HFFc6 (cell line): Measurements from ENCODE around the gene DIO2. TPM values are rescaled to one million over a fixed set of nuclear protein-coding genes. Genes with fewer than 3 reads are reported as not detected.

Experiments
- DNase-seq: peaks from one replicate; pipeline ENCODE4 v3.0.0-alpha.2; 2018
- H3K27ac Mint-ChIP-seq: 2 replicates; pipeline ENCODE4 v1.8.0; 2020; ENCODE audit warnings: mild to moderate bottlenecking, mixed read lengths
- H3K27me3 Mint-ChIP-seq: 2 replicates; pipeline ENCODE4 v1.8.0; 2021; ENCODE audit warnings: mild to moderate bottlenecking, moderate library complexity, mixed read lengths; ENCODE audit not compliant: insufficient read depth
- H3K36me3 Mint-ChIP-seq: 2 replicates; pipeline ENCODE4 v1.8.0; 2021; ENCODE audit warnings: low read depth, mixed read lengths
- H3K4me1 Mint-ChIP-seq: 2 replicates; pipeline ENCODE4 v1.8.0; 2020; ENCODE audit warnings: low read depth, mixed read lengths
- H3K4me3 Mint-ChIP-seq: 2 replicates; pipeline ENCODE4 v1.8.0; 2020; ENCODE audit warnings: mild to moderate bottlenecking, moderate library complexity, mixed read lengths
- H3K9me3 Mint-ChIP-seq: 2 replicates; pipeline ENCODE4 v1.8.0; 2020; ENCODE audit warnings: mild to moderate bottlenecking, mixed read lengths
- CTCF ChIP-seq: fragments of 200-600 bp; sonication (generic); IDR thresholded peaks from 2 replicates; pipeline ENCODE4 v1.5.0; 2021; ENCODE audit warnings: antibody characterized with exemption, mild to moderate bottlenecking
- total RNA-seq, 6 experiments: library from RNA; stranded (reverse); fragmentation: NEBNext Ultra II Directional; extraction: Animal tissue kit (Norgen Biotek cat#: 25700); gene quantifications; 2 replicates in 1 of 6; 3 replicates in 5 of 6; pipeline ENCODE4 v1.2.3, GENCODE V29; 2021

Gene DIO2
- total RNA-seq, 6 experiments from 2014 or later, result 64.1 to 106 (median 70.3) TPM

GRCh38 chr14:80231702-80232101 lies 20.4 kb upstream of the DIO2 start:
- Mint-ChIP-seq H3K27me3 (no peaks in the 10 kb centered on the region), H3K4me1 (no peaks in the 10 kb centered on the region), H3K9me3 (peaks cover 17% of the 10 kb centered on the region)

GRCh38 chr14:80223696-80224465 lies 12.6 kb upstream of the DIO2 start:
- Mint-ChIP-seq H3K27ac (no peak overlapping the region), H3K4me1 (peaks cover 6% of the 10 kb centered on the region), H3K9me3 (no peaks in the 10 kb centered on the region; the same call in 1 of the 2 replicates), H3K36me3 (0 out of 2 replicates have a peak, but pooled peaks cover 5% of the 10 kb centered on the region), H3K27me3 (no peaks in the 10 kb centered on the region; the same call in 1 of the 2 replicates), H3K4me3 (no peak overlapping the region)
- no peak for TF ChIP-seq CTCF
- DNase-seq, result no peak

More at GRCh38 chr14:80231702-80232101, 20.4 kb upstream of the DIO2 start:
- no peak overlapping the region for H3K27ac Mint-ChIP-seq
- TF ChIP-seq CTCF, result no peak
- DNase-seq, result no peak
- 0 out of 2 replicates have a peak, but pooled peaks cover 3% of the 10 kb centered on the region for H3K36me3 Mint-ChIP-seq
- H3K4me3 Mint-ChIP-seq, result no peak overlapping the region

- Mint-ChIP-seq H3K36me3 (no peaks in the 10 kb centered on the region), H3K27ac (no peak overlapping the region), H3K9me3 (no peaks in the 10 kb centered on the region), H3K27me3 (no peaks in the 10 kb centered on the region; the same call in 1 of the 2 replicates), H3K4me1 (peaks cover 36% of the 10 kb centered on the region), H3K4me3 (no peak overlapping the region)
- no peak for DNase-seq
- no peak for TF ChIP-seq CTCF
Measured at GRCh38 chr14:80216818-80217217, 5.5 kb upstream of the DIO2 start.

- Mint-ChIP-seq H3K36me3 (no peaks in the 10 kb centered on the region), H3K27me3 (no peaks in the 10 kb centered on the region; the same call in 1 of the 2 replicates), H3K4me1 (peaks cover 41% of the 10 kb centered on the region), H3K4me3 (no peak overlapping the region), H3K27ac (no peak overlapping the region), H3K9me3 (no peaks in the 10 kb centered on the region)
- TF ChIP-seq CTCF, result no peak
- DNase-seq, result no peak
Measured at GRCh38 chr14:80215756-80216581, 4.7 kb upstream of the DIO2 start.

- Mint-ChIP-seq H3K27me3 (no peaks in the 10 kb centered on the region; the same call in 1 of the 2 replicates), H3K27ac (no peak overlapping the region), H3K4me1 (peaks cover 47% of the 10 kb centered on the region), H3K4me3 (no peak overlapping the region), H3K9me3 (no peaks in the 10 kb centered on the region), H3K36me3 (no peaks in the 10 kb centered on the region)
- DNase-seq, result no peak
- TF ChIP-seq CTCF, result no peak
Measured at GRCh38 chr14:80215081-80215480, 3.8 kb upstream of the DIO2 start.
